Myocyte (in vitro differentiated cells): ENCODE measurements around the gene PTGER1. TPM values are rescaled to one million over a fixed set of nuclear protein-coding genes. Genes with fewer than 3 reads are reported as not detected.
A peak's percentile ranks its signal among the peaks of the same experiment; 100 is the strongest.

ENCODE experiments used
- DNase-seq: peaks from one replicate; pipeline ENCODE4 v3.0.0-alpha.2; 2012; ENCODE audit warnings: low read depth
- total RNA-seq: library from RNA; depleted of rRNA; stranded (reverse); fragments of >200 nt; gene quantifications from 2 replicates; pipeline ENCODE4 v1.2.3, GENCODE V29; 2014

PTGER1 gene
- total RNA-seq, 1 donor from 2014 or later: not detected

DNA sequence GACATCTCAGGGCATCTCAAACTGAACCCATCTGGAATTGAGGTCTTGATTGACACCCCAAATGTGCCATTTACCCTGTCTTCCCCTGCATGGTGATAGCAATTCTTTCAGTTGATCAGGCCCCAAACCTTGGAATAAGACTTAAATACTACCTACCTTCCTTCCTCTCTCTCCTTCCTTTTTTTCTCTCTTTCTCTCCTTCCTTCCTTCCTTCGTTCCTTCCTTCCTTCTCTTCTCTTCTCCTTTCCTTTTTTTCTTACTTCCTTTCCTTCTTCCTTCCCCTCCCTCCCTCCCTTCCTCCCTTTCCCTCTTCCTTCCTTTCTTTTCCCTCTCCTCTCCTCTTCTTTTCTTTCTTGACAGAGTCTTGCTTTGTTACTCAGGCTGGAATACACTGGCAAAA lies 28.1 kb upstream of the PTGER1 start:
- DNase-seq: no peak

DNA sequence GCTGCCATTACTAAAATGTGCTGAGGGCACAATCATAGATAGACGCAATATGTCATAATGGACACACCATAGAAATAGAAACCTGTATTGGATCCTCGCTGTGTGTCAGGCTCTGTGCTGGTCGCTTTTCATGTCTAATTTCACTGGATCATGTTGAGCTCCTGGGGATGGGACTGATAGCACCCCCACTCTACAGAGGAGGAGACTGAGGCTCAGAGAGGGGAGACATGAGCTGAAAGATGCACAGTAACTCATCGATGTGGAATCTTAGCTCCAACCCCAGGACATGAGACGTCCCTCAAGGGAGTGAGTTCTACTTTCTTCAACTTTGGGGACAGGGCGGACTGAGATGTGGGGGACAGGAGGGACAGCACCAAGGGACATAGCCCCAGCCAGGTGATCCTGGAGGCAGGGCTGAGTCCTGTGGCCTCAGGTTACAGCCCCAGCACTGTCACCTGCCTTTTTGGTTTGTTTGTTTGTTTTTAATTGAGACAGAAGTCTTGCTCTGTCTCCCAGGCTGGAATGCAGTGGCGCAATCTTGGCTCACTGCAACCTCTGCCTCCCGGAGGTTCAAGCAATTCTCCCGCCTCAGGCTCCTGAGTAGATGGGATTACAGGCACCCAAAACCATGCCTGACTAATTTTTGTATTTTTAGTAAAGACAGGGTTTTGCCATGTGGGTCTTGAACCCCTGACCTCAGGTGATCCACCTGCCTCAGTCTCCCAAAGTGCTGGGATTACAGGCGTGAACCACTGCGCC lies 27.4 kb upstream of the PTGER1 start:
- no peak for DNase-seq

GRCh38 chr19:14497228-14497921 lies 22.2 kb upstream of the PTGER1 start:
- DNase-seq: no peak

DNA sequence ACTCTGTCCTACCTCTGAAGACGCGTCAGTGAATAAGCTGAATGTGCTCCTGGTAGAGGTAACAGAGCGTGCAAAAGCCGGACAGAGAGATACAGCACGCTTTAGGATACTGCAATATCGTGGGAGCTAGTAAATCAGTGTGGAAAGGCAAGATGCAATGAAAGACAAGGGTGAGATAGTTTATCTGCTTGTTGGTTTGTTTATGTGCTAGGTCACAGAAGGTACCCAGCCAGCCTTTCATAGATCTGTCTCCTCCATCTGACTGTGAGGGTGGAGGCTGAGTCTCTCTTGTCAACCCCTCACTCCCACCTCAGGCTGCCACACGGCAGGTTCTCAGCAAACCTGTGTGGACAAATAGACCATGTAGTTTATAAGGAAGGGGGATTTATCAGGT lies 21.7 kb upstream of the PTGER1 start:
- DNase-seq: no peak

DNA sequence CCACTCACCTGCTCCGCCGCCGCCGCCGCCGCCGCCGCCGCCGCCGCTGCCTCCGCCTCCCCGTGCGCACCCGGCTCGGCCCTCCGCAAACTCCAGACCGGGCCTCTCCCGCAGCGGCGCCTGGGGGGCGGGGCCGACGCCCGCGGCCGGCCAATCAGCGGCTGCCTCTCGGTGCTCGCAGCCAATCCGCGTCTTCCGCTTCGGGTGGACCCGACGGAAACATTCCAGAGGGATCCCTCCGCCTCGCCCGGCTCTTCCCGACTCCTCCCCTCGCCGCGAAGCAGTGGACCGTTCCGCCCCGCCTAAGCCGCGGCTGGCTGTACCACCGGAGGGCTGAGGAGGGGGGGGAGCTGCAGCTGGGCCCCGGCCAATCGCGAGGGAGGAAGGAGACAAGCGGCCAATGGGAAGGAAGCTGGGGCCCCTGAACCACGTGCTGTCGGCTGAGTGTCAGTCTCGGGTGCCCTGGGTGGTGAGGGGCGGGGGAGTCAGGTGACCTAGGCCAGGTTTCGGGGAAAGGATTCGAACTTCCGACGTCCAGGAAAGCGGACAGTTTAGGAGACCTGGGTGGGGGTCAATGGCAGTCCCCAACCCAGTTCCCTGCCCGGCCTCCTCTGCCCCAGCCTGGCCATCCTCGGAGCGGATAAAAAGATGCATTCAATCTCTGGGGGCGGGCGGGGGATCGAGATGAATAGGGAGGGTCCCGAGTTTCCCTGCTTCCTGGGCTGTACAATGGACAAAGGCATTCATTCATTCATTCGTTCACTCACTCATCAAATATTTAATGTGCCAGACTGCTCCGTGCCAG lies 21.1 kb upstream of the PTGER1 start, which contains the start of gene GIPC1:
Gene GIPC1 (minus strand): TSS at position 99 of the 805 bp plus-strand sequence. CDS start 13,151 bp downstream, outside the sequence.
- peak; percentile 99 for DNase-seq

DNA sequence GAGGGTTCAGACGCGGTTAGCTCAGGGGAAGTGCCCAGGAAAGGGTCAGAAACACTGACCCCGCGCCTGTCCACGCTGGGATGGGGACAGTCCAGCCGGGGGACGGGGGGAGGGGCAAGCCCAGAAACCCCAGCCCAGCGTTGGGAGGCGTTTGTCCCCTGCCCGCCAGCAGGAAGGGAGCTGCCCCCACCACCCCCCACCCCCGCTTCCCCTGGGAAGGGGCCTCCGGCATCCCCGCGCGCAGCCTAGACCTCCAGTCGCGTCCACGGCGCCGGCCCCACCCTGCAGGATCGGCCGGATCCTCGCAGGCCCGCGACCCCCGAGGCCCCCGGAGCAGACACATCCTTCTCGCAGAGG lies 20.5 kb upstream of the PTGER1 start:
- DNase-seq: no peak

- DNase-seq: no peak
These were observed 19.9 kb upstream of the PTGER1 start for GRCh38 chr19:14494910-14495671.

DNA sequence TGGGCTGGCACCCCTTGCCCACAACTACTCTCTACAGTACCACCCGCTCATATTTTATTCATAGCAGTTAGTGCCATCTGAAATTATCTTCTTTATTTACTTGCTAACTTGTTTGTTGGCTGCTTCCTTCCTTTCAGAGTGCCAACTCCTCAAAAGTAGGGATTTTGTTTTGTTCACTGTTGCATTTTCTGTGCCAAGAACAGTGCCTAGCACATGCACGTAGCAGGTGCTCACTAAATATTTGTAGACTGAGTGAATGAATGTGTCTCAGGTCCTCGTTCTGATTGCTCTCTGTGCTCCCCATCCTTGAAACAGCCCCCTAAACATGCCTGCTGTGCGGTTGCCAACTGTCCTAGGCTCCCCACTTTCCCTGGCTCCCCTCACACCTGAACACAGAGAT lies 19.3 kb upstream of the PTGER1 start:
- no peak for DNase-seq

DNA sequence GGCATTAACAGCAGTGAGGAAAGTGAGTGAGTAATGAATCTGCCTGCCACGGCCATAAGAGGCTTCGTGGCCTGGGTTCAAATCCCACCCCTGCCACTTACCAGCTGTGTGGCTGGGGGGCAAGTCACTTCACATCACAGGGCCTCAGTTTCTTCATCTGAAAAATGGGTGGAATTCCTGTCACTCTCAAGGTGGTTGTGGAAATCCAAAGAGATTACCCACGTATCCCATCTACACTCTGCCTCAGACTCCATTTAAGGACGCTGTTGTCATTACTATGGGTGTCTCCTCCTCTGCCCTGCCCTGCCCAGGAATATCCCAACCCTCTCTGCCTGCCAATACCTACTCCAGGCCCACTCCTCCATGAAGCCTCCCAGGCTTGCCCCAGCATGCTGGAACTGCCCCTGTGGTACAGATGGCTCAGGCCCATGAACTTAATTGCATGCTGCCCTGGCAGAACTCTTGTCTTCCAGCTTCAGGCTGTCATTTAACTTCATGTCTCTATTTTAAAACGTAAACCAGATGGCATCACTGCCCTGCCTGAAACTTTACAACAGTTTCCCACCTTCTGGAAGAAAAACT lies 17.7 kb upstream of the PTGER1 start:
- DNase-seq: no peak

DNA sequence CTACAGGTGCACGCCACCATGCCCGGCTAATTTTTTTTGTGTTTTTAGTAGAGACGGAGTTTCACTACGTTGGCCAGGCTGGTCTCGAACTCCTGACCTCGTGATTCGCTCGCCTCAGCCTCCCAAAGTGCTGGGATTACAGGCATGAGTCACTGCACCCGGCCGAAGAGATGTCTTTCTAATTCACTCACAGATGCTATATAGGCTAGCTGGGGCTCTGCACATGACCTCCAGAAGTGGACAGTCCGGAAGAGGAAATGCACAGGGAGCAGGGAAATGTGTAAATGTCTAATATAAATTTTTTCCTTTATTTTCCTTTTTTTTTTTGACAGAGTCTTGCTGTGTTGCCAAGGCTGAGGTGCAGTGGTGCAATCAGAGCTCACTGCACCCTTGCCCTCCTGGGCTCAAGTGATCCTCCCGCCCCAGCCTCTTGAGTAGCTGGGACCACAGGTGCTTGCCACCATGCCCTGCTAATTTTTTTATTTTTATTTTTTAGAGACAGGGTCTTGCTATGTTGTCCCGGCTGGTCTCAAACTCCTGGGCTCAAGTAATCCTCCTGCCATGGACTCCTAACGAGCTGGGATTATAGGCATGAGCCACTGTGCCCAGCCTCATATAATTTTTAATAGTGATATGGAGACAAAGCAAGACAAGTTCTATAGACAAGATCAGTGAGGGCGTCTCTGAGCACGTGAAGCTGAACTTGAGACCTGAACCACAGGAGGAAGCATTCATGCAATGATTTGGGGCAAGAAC lies 12.4 kb upstream of the PTGER1 start:
- DNase-seq: no peak

- no peak for DNase-seq
These were observed 7.2 kb upstream of the PTGER1 start for GRCh38 chr19:14482172-14482941.

- no peak for DNase-seq
These were observed 5.5 kb upstream of the PTGER1 start for GRCh38 chr19:14480700-14481079.

DNA sequence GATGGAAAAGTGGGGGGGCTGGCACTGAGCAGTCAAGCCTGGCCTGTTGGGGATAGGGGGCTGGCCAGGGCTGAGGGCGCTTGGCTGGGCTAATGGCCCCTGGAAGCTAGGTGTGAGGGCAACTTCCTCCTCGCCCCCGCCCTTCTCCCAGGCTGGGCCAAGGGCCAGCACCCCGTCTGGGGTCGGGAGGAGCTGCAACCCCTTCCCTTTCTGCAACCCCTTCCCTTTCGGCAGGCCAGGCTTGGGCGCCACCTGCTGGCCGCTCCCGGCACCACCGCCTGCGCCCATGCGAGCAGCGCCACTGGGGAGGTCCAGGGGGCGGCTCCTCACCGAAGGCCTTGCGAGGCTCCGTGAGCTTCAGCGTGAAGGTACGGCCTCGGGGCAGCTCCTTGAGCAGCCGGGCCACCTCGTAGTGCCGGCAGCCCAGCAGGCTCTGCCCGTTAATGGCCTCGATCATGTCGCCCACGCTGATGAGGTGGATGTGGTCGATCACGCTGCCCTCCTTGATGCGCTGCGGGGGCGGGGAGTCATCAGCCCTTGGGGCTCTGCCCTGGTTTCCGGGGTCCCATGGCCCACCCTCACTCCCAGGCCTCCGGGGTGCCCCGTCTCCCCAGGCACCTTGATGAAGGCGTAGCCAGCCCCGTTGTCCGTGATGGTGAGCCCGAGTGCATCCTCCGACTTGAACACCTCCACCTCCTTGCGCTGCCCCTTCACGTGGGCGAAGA lies 5.0 kb upstream of the PTGER1 start:
- DNase-seq: no peak

DNA sequence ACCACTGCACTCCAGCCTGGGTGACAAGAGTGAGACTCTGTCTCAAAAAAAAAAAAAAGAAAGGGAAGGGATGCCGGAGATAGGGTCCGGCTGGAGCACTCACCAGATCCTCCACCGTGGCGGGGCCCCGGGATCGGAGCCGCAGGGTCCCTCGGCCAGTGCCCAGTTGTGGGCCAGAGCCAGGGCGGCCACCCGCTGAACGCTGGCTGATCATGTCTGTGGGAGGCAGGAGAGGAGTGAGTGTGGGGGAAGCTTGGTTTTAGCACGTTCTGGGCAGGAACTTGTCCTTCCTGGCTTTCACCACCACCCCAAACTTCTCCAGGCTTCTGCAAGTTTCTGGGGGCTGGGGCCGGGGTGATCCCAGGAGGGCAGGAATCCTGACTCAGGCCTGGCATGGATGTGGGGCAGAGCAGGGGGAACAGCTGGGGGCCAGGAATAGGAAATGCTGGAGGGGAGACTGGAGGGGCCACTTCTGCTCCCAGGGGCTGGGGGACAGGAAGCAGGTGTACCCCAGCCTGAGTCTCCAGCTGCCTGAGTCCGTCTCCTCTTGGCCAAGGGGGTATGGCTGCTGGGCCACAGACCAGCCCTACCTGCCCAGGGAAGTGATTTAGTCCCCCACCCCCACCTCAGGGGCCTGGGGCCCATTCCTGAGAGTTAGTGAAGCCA lies 4.3 kb upstream of the PTGER1 start:
- no peak for DNase-seq

DNA sequence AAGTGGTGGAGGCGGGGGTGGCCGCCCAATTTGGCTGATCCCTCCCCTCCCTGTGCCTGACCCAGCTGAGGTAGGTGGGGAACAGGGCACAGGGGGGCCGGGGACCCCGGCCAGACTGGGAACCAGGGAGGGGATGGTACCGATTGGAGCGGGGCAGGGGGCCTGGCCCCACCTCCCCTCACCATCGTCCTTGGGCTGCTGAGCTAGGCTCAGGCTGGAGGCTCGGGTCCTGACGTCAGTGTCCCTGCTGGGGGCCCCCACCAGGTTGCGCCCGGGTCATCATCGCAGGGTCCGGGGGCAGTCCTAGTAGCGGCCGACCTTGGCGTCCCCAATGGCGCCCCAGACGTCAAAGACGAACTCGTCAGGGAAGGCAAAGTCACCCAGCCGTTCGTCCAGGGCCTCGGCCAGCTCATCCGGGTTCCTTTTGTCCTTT lies 3.0 kb upstream of the PTGER1 start:
- no peak for DNase-seq

GRCh38 chr19:14477418-14478112 lies 2.4 kb upstream of the PTGER1 start:
- no peak for DNase-seq

DNA sequence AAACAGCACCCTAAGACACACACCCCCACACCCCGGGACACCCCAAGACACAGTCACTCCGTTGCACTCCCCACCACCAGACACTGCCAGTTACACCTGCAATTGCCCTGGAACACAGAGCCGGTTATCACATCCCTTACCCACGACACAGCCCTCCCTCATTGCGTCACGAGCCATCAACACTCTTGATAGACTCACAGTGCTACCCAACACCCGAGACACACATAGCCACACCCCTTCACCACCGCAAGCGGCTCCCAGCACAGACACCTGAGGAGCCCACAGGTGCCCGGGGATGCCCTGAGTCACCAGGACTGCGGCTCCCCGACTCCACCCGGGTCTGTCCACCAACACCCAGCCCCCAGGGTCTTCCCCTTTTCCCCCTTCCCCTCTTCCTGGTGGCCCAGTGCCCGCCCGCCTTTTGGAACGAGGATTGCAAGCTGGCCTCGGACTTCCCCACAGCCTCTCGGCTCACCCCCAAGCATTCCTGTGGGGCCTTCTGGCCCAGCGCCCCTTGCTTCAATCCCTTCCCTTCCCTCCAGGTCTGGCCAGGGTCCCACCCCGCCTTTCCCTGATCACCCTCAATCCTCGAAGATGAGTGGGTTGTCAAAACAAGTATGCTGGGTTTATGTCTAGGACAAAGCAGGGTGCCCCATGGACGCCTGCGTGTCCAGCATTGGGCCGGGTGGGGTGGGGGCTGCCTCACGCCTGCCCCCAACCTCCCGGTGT lies 1.7 kb upstream of the PTGER1 start:
- peak; percentile 81 for DNase-seq
